H1 (cell line): Measurements from ENCODE around the gene DYNLL2. TPM values are rescaled to one million over a fixed set of nuclear protein-coding genes. Genes with fewer than 3 reads are reported as not detected.

Experiments
- CTCF ChIA-PET: fragments of 300-600 bp; sonication (Branson Sonifier 250); formaldehyde crosslinking; loops from one replicate; lab custom pipeline; 2021; ENCODE audit not compliant: partially characterized antibody; lab: Charles Lee
- POLR2A ChIA-PET: fragments of 300-600 bp; sonication (Branson Sonifier 250); formaldehyde crosslinking; loops from one replicate; lab custom pipeline; 2021; ENCODE audit warnings: inconsistent platforms; ENCODE audit not compliant: partially characterized antibody; lab: Charles Lee
- DNase-seq, 2 experiments: peaks; one replicate each; pipeline versions ENCODE4 v3.0.0 to v3.0.0-alpha.2; 2010 to 2022; ENCODE audit warnings: low spot score in 2 of 2, low read depth in 1 of 2, mixed read lengths in 1 of 2
- FAIRE-seq: peaks from 2 replicates; lab custom pipeline; 2011; peaks lifted over from hg19 to GRCh38; lab: Jason Lieb, UNC
- H2AFZ ChIP-seq: 2 replicates; pipeline ENCODE4 v1.8.1; 2012; ENCODE audit warnings: low read length, inconsistent platforms
- H2AK5ac ChIP-seq: 2 replicates; pipeline ENCODE4 v1.6.1; 2013; ENCODE audit warnings: low read depth, low read length
- H2BK120ac ChIP-seq: replicated peaks from 2 replicates; pipeline ENCODE3; 2013; ENCODE audit warnings: low read depth, low read length, inconsistent platforms
- H2BK12ac ChIP-seq: 2 replicates; pipeline ENCODE4 v1.6.1; 2013; ENCODE audit warnings: low read depth, low read length
- H2BK15ac ChIP-seq: 2 replicates; pipeline ENCODE4 v1.6.1; 2013; ENCODE audit warnings: low read length
- H2BK20ac ChIP-seq: 2 replicates; pipeline ENCODE4 v1.6.1; 2013; ENCODE audit warnings: low read length
- H2BK5ac ChIP-seq: 2 replicates; pipeline ENCODE4 v1.6.1; 2013; ENCODE audit warnings: low read depth, low read length
- H3K14ac ChIP-seq: 2 replicates; pipeline ENCODE4 v1.6.1; 2013; ENCODE audit warnings: inconsistent platforms; ENCODE audit not compliant: insufficient read length
- H3K18ac ChIP-seq: 2 replicates; pipeline ENCODE4 v1.6.1; 2013; ENCODE audit warnings: low read length; ENCODE audit errors: extremely low read depth
- H3K23ac ChIP-seq: 2 replicates; pipeline ENCODE4 v1.6.1; 2013; ENCODE audit warnings: inconsistent platforms; ENCODE audit not compliant: insufficient read length
- H3K23me2 ChIP-seq: 2 replicates; pipeline ENCODE4 v1.6.1; 2013; ENCODE audit warnings: low read depth, low read length
- H3K27ac ChIP-seq: 2 replicates; pipeline ENCODE4 v1.6.1; 2011; ENCODE audit warnings: low read depth, low read length, inconsistent platforms
- H3K27me3 ChIP-seq, 4 experiments: replicated peaks in 1 of 4; 1 replicate in 1 of 4; 2 replicates in 3 of 4; pipeline versions ENCODE4 v1.6.1 to v1.8.1; 2011 to 2013; ENCODE audit warnings: low read length in 3 of 4, mild to moderate bottlenecking in 3 of 4, inconsistent platforms in 2 of 4, mixed read lengths in 2 of 4, moderate library complexity in 1 of 4; ENCODE audit not compliant: control insufficient read depth in 3 of 4, insufficient read depth in 3 of 4; ENCODE audit errors: extremely low read depth in 1 of 4
- H3K36me3 ChIP-seq, 4 experiments: 2 replicates each; pipeline versions ENCODE4 v1.6.1 to v1.8.1; 2011 to 2013; ENCODE audit warnings: mild to moderate bottlenecking in 4 of 4, low read length in 3 of 4, moderate library complexity in 2 of 4, control low read depth in 1 of 4, inconsistent platforms in 1 of 4; ENCODE audit not compliant: insufficient read depth in 4 of 4, control insufficient read depth in 2 of 4
- H3K4ac ChIP-seq: replicated peaks from 2 replicates; pipeline ENCODE3; 2013; ENCODE audit warnings: low read length, low read depth, mixed read lengths, inconsistent platforms; ENCODE audit not compliant: insufficient read length
- H3K4me1 ChIP-seq, 4 experiments: replicated peaks in 1 of 4; 1 replicate in 1 of 4; 2 replicates in 3 of 4; pipeline versions ENCODE4 v1.6.1 to v1.8.1; 2011 to 2013; ENCODE audit warnings: low read length in 3 of 4, inconsistent platforms in 2 of 4, mixed read lengths in 1 of 4; ENCODE audit not compliant: insufficient read depth in 4 of 4, control insufficient read depth in 3 of 4
- H3K4me2 ChIP-seq, 2 experiments: 2 replicates each; pipeline versions ENCODE4 v1.6.1 to v1.8.1; 2011 to 2013; ENCODE audit warnings: low read depth in 2 of 2, low read length in 2 of 2, control low read depth in 1 of 2, inconsistent platforms in 1 of 2, mild to moderate bottlenecking in 1 of 2; ENCODE audit not compliant: insufficient read depth in 1 of 2
- H3K4me3 ChIP-seq, 4 experiments: fragments of 200-600, 300-600 bp in 1 of 4; sonication (generic), shearing (Covaris generic), sonication (Bioruptor Twin) in 1 of 4; 2 replicates each; pipeline versions ENCODE4 v1.5.1 to v1.8.1; 2011 to 2016; ENCODE audit warnings: low read length in 4 of 4, low read depth in 3 of 4, control low read depth in 2 of 4, inconsistent platforms in 2 of 4, mild to moderate bottlenecking in 2 of 4, mixed read lengths in 1 of 4, moderate library complexity in 1 of 4; ENCODE audit not compliant: insufficient read depth in 2 of 4; ENCODE audit errors: extremely low read depth in 1 of 4
- H3K56ac ChIP-seq: replicated peaks from 2 replicates; pipeline ENCODE3; 2013; ENCODE audit warnings: low read depth, mild to moderate bottlenecking, mixed read lengths, low read length, inconsistent platforms; ENCODE audit not compliant: insufficient read length
- H3K79me1 ChIP-seq: 2 replicates; pipeline ENCODE4 v1.6.1; 2013; ENCODE audit warnings: low read depth, low read length, control low read depth
- H3K79me2 ChIP-seq, 2 experiments: 2 replicates each; pipeline versions ENCODE4 v1.6.1 to v1.8.1; 2012 to 2013; ENCODE audit warnings: low read length in 2 of 2, mild to moderate bottlenecking in 2 of 2, inconsistent platforms in 1 of 2; ENCODE audit not compliant: insufficient read depth in 2 of 2, control insufficient read depth in 1 of 2
- H3K9ac ChIP-seq, 4 experiments: replicated peaks in 1 of 4; 1 replicate in 1 of 4; 2 replicates in 3 of 4; pipeline versions ENCODE4 v1.6.1 to v1.8.1; 2011 to 2013; ENCODE audit warnings: low read depth in 3 of 4, low read length in 3 of 4, control low read depth in 2 of 4, mild to moderate bottlenecking in 2 of 4, moderate library complexity in 2 of 4, inconsistent platforms in 1 of 4; ENCODE audit errors: extremely low read depth in 1 of 4
- H3K9me3 ChIP-seq, 2 experiments: 2 replicates each; pipeline versions ENCODE4 v1.6.1 to v1.8.1; 2012 to 2013; ENCODE audit warnings: mild to moderate bottlenecking in 2 of 2, moderate library complexity in 2 of 2, control low read depth in 1 of 2, inconsistent platforms in 1 of 2, low read depth in 1 of 2, low read length in 1 of 2, mixed read lengths in 1 of 2; ENCODE audit not compliant: insufficient read depth in 2 of 2
- H4K20me1 ChIP-seq, 2 experiments: replicated peaks in 1 of 2; 2 replicates each; pipeline versions ENCODE3 to v1.8.1; 2011 to 2013; ENCODE audit warnings: inconsistent platforms in 2 of 2, low read length in 2 of 2, mild to moderate bottlenecking in 1 of 2; ENCODE audit not compliant: insufficient read depth in 2 of 2, control insufficient read depth in 1 of 2
- H4K5ac ChIP-seq: 2 replicates; pipeline ENCODE4 v1.6.1; 2013; ENCODE audit warnings: low read length, low read depth, mixed read lengths, inconsistent platforms; ENCODE audit not compliant: insufficient read length
- H4K8ac ChIP-seq: 2 replicates; pipeline ENCODE4 v1.8.0; 2013; ENCODE audit warnings: mild to moderate bottlenecking, moderate library complexity, low read length, inconsistent platforms; ENCODE audit not compliant: insufficient read depth; ENCODE audit errors: extremely low read depth
- H4K91ac ChIP-seq: replicated peaks from 2 replicates; pipeline ENCODE3; 2013; ENCODE audit warnings: low read length, mixed read lengths, inconsistent platforms; ENCODE audit not compliant: insufficient read length
- KDM4A ChIP-seq: IDR thresholded peaks from one replicate; pipeline ENCODE4 v1.7.1; 2012; ENCODE audit warnings: low read depth, mild to moderate bottlenecking, moderate library complexity, low read length, inconsistent platforms; ENCODE audit not compliant: severe bottlenecking
- RBBP5 ChIP-seq: IDR thresholded peaks from 2 replicates; pipeline ENCODE4 v1.7.1; 2012; ENCODE audit warnings: low read depth, mild to moderate bottlenecking, inconsistent platforms, low read length, moderate library complexity, borderline replicate concordance
- SRF ChIP-seq: IDR thresholded peaks from 2 replicates; pipeline ENCODE4 v1.6.1; 2011; ENCODE audit warnings: mild to moderate bottlenecking, low read depth, low read length, moderate library complexity
- WGBS, 2 experiments: shearing (Covaris generic) in 1 of 2; methylation state at CpG; one replicate each; pipeline versions ENCODE4 v1.1.6 to v1.1.7; 2013 to 2015; ENCODE audit warnings: low lambda C conversion rate in 2 of 2, mixed read lengths in 2 of 2, inconsistent platforms in 1 of 2, low coverage in 1 of 2, missing lambda C conversion rate in 1 of 2; ENCODE audit not compliant: insufficient replicate concordance in 2 of 2, insufficient coverage in 1 of 2, insufficient read length in 1 of 2; ENCODE audit errors: extremely low coverage in 1 of 2, missing lambda C conversion rate in 1 of 2; 5-methylcytosine and 5-hydroxymethylcytosine counted together
- polyA plus RNA-seq, 7 experiments: library from polyadenylated mRNA; depleted of rRNA in 3 of 7; stranded (reverse) in 5 of 7; unstranded in 2 of 7; fragments of >200 nt in 5 of 7; fragments of 200-250 nt in 2 of 7; gene quantifications; 1 replicate in 5 of 7; 2 replicates in 1 of 7; 4 replicates in 1 of 7; pipeline versions ENCODE4 v1.2.1 to v1.2.3, GENCODE V29; 2011 to 2013; ENCODE audit warnings: missing spikeins in 2 of 7, mixed read lengths in 2 of 7
- total RNA-seq: library from RNA; stranded (reverse); fragmentation: NEBNext Ultra II Directional; extraction: Animal tissue kit (Norgen Biotek cat#: 25700); gene quantifications from 2 replicates; pipeline ENCODE4 v1.2.1, GENCODE V29; 2021
- TF ChIP-seq, protein P1 (sequence below): IDR thresholded peaks from 2 replicates; pipeline ENCODE4 v1.6.1; 2011; ENCODE audit warnings: low read length, improper control_type of control experiment

Gene DYNLL2
- total and polyA plus RNA-seq, 2 of the 8 experiments (the other 6 are each of a cell fraction or from before 2014, with no cell fraction given): 19.8 to 52.7 TPM

DNA sequence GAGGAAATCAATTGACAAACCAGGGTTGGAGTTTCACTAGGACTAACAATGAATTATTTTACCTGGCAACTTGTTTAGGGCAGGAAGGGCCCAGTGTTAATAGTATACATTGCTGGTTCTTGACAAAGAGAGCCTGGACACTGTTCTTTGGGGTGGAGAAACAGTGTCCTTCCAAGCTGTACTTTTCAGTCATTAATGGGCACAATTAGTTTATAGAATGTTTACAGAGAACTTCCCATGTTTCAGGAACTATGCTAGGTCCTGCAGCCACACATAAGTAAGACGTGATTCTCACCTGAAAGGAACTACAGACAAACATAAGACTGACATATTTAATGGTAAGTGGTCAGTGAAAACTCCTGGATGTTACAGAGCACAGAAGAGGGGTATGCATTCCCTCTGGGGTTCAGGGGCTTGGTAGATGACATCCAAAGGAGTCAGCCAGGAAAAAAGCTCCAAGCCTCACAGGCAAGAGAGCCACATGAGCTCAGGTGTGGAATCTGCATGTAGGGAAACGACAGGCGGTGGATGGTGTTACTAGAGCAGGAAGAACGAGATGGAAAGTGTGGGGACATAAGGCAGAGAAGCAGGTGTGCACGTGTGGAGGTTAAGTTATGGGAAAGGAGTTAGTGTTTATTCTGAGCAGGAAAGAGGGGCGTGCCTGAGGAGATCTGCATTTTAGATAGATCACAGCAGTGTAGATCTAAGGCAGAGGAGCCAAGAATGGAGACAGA is 3.8 kb upstream of the DYNLL2 start:
- FAIRE-seq: no peak

More for the DNA sequence above, 3.8 kb upstream of the DYNLL2 start:
- peaks cover 8 to 15% (median 14%) of the 10 kb centered on the region in 4 experiments for H3K4me1 ChIP-seq
- H3K18ac ChIP-seq: no peak overlapping the region
- no peak overlapping the region for H3K56ac ChIP-seq
- no peak overlapping the region for H3K4ac ChIP-seq
- H3K9ac ChIP-seq: no peak overlapping the region
- no peak for DNase-seq
- WGBS, 2 experiments: 90% methylated on average over 6 of the region's 6 CpGs; no CpG with 5 or more reads in 1 of the 2 experiments
- H3K79me2 ChIP-seq: peaks cover 9 to 11% of the 10 kb centered on the region in 2 experiments
- no peak overlapping the region for H2BK120ac ChIP-seq
- H3K27me3 ChIP-seq: no peaks in the 10 kb centered on the region; a peak in 3 of 7 replicates
- no peaks in the 10 kb centered on the region for H3K36me3 ChIP-seq
- H4K91ac ChIP-seq: no peak overlapping the region
- POLR2A ChIA-PET: interaction anchor here (0.9 to 16.6 kb wide), 3 partner anchors 16 to 75 kb away, joined by 3 to 292 read pairs (median 3); partner anchors contain the start of gene SRSF1
- H2AFZ ChIP-seq: no peak overlapping the region
- no peak overlapping the region for H3K14ac ChIP-seq
- no peak overlapping the region for H3K23ac ChIP-seq
- no peak overlapping the region for H3K4me2 ChIP-seq
- H3K27ac ChIP-seq: no peak overlapping the region
- TF ChIP-seq, protein P1, sequence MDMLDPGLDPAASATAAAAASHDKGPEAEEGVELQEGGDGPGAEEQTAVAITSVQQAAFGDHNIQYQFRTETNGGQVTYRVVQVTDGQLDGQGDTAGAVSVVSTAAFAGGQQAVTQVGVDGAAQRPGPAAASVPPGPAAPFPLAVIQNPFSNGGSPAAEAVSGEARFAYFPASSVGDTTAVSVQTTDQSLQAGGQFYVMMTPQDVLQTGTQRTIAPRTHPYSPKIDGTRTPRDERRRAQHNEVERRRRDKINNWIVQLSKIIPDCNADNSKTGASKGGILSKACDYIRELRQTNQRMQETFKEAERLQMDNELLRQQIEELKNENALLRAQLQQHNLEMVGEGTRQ: no peak
- TF ChIP-seq RBBP5 (no peak), SRF (no peak), KDM4A (no peak)
- peaks cover 0 to 3% of the 10 kb centered on the region in 2 experiments; a peak in 1 of 4 replicates for H3K9me3 ChIP-seq
- no peak overlapping the region for H4K5ac ChIP-seq
- peaks cover 2% of the 10 kb centered on the region; the same call in 1 of the 2 replicates for H3K79me1 ChIP-seq
- no peak overlapping the region for H2BK5ac ChIP-seq
- no peak overlapping the region for H2AK5ac ChIP-seq
- peaks cover 5 to 6% of the 10 kb centered on the region in 2 experiments for H4K20me1 ChIP-seq
- CTCF ChIA-PET: interaction anchor here (0.7 to 1.5 kb wide), 2 partner anchors 17 to 33 kb away, joined by 3 to 4 read pairs; no protein-coding TSS in a partner anchor
- no peak overlapping the region for H2BK15ac ChIP-seq
- no peak overlapping the region for H3K4me3 ChIP-seq
- no peak overlapping the region for H2BK12ac ChIP-seq
- peaks cover 7% of the 10 kb centered on the region for H3K23me2 ChIP-seq
- H2BK20ac ChIP-seq: no peak overlapping the region
- no peak overlapping the region for H4K8ac ChIP-seq
